Mesenchymal stem cell (in vitro differentiated cells and primary cell): Measurements from ENCODE around the gene CPNE9.

Experiments used
- DNase-seq: peaks from one replicate; pipeline ENCODE4 v3.0.0-alpha.2; 2013
- H2AFZ ChIP-seq: one replicate; pipeline ENCODE4 v1.6.1; 2013; ENCODE audit warnings: low read depth, mild to moderate bottlenecking, control low read depth, inconsistent platforms, low read length, moderate library complexity
- H2AK5ac ChIP-seq: 2 replicates; pipeline ENCODE4 v1.6.1; 2013; ENCODE audit warnings: low read length, moderate library complexity, mild to moderate bottlenecking, inconsistent platforms; ENCODE audit not compliant: severe bottlenecking
- H2BK120ac ChIP-seq: one replicate; pipeline ENCODE4 v1.6.1; 2013; ENCODE audit warnings: low read depth, mild to moderate bottlenecking, inconsistent platforms, low read length, moderate library complexity
- H2BK12ac ChIP-seq, 2 experiments: one replicate each; pipeline ENCODE4 v1.6.1; 2013; ENCODE audit warnings: inconsistent platforms in 2 of 2, low read length in 2 of 2, mild to moderate bottlenecking in 2 of 2, moderate library complexity in 2 of 2, control low read depth in 1 of 2
- H2BK15ac ChIP-seq: one replicate; pipeline ENCODE4 v1.6.1; 2013; ENCODE audit warnings: mild to moderate bottlenecking, low read depth, inconsistent platforms; ENCODE audit not compliant: poor library complexity, severe bottlenecking
- H2BK5ac ChIP-seq: 2 replicates; pipeline ENCODE4 v1.6.1; 2013; ENCODE audit warnings: low read depth, mild to moderate bottlenecking, low read length, control low read depth, inconsistent platforms; ENCODE audit not compliant: poor library complexity, severe bottlenecking
- H3K14ac ChIP-seq, 2 experiments: one replicate each; pipeline ENCODE4 v1.6.1; 2013; ENCODE audit warnings: inconsistent platforms in 2 of 2, low read length in 2 of 2, control low read depth in 1 of 2, mild to moderate bottlenecking in 1 of 2, moderate library complexity in 1 of 2
- H3K18ac ChIP-seq, 2 experiments: one replicate each; pipeline ENCODE4 v1.6.1; 2013; ENCODE audit warnings: inconsistent platforms in 2 of 2, low read length in 2 of 2, control low read depth in 1 of 2, low read depth in 1 of 2, mild to moderate bottlenecking in 1 of 2
- H3K23ac ChIP-seq, 2 experiments: one replicate each; pipeline ENCODE4 v1.6.1; 2013; ENCODE audit warnings: inconsistent platforms in 2 of 2, low read length in 2 of 2, mild to moderate bottlenecking in 2 of 2, moderate library complexity in 2 of 2, control low read depth in 1 of 2
- H3K27ac ChIP-seq: 2 replicates; pipeline ENCODE4 v1.5.1; 2013; ENCODE audit warnings: mild to moderate bottlenecking, moderate library complexity, low read length, control low read depth, inconsistent platforms; ENCODE audit not compliant: poor library complexity, severe bottlenecking
- H3K27me3 ChIP-seq, 2 experiments: 2 replicates each; pipeline versions ENCODE4 v1.6.1 to v1.7.0; 2013; ENCODE audit warnings: low read length in 2 of 2, mild to moderate bottlenecking in 2 of 2, moderate library complexity in 2 of 2, control low read depth in 1 of 2, inconsistent platforms in 1 of 2; ENCODE audit not compliant: control insufficient read depth in 1 of 2, insufficient read depth in 1 of 2
- H3K36me3 ChIP-seq, 2 experiments: 2 replicates each; pipeline versions ENCODE4 v1.6.1 to v1.7.0; 2013; ENCODE audit warnings: low read length in 2 of 2, control low read depth in 1 of 2, inconsistent platforms in 1 of 2, low read depth in 1 of 2, mild to moderate bottlenecking in 1 of 2; ENCODE audit not compliant: insufficient read depth in 2 of 2, control insufficient read depth in 1 of 2
- H3K4ac ChIP-seq, 2 experiments: one replicate each; pipeline ENCODE4 v1.6.1; 2013; ENCODE audit warnings: inconsistent platforms in 2 of 2, low read length in 2 of 2, mild to moderate bottlenecking in 2 of 2, moderate library complexity in 2 of 2, control low read depth in 1 of 2, low read depth in 1 of 2
- H3K4me1 ChIP-seq: 2 replicates; pipeline ENCODE4 v1.6.1; 2013; ENCODE audit warnings: low read depth, low read length, control low read depth; ENCODE audit not compliant: control insufficient read depth, insufficient read depth
- H3K4me2 ChIP-seq: 2 replicates; pipeline ENCODE4 v1.6.1; 2013; ENCODE audit warnings: low read length, mild to moderate bottlenecking, inconsistent platforms; ENCODE audit not compliant: poor library complexity, severe bottlenecking
- H3K4me3 ChIP-seq, 2 experiments: 2 replicates each; pipeline versions ENCODE4 v1.5.1 to v1.7.0; 2013; ENCODE audit warnings: low read length in 2 of 2, mild to moderate bottlenecking in 2 of 2, control low read depth in 1 of 2, low read depth in 1 of 2; ENCODE audit not compliant: insufficient read depth in 1 of 2
- H3K79me1 ChIP-seq: replicated peaks from 2 replicates; pipeline ENCODE4 v1.6.1; 2013; ENCODE audit warnings: mild to moderate bottlenecking, control low read depth, low read length, inconsistent platforms; ENCODE audit not compliant: poor library complexity, severe bottlenecking
- H3K9ac ChIP-seq: 2 replicates; pipeline ENCODE4 v1.7.0; 2013; ENCODE audit warnings: mild to moderate bottlenecking, low read length, moderate library complexity
- H3K9me3 ChIP-seq: 2 replicates; pipeline ENCODE4 v1.7.0; 2013; ENCODE audit warnings: mild to moderate bottlenecking, low read length; ENCODE audit not compliant: control insufficient read depth
- H4K8ac ChIP-seq: one replicate; pipeline ENCODE4 v1.6.1; 2013; ENCODE audit warnings: inconsistent platforms, mild to moderate bottlenecking, low read length, moderate library complexity
- H4K91ac ChIP-seq: one replicate; pipeline ENCODE4 v1.6.1; 2013; ENCODE audit warnings: mild to moderate bottlenecking, low read length, inconsistent platforms
- WGBS: methylation state at CpG from one replicate; pipeline ENCODE4 v1.1.7; 2013; ENCODE audit warnings: mixed read lengths; 5-methylcytosine and 5-hydroxymethylcytosine counted together

The CPNE9 gene

DNA sequence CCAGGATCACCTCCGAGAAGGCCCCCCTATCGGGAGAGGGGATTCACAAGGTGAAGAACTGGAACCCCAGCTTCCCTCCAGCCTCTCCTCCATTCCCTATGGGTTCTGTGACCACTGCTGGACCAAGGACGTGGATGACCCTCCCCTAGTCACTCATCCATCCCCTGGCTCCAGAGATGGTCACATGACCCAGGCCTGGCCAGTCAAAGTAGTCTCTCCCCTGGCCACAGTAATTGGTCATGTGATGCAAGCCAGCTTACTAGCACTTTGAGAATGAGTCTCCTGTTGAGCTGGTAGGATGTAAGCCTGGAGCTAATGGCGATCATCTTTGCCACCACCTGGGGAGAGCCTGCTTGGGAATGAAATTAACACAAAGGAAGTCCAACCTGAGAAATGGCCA lies 62.2 kb downstream of the CPNE9 start:
- no peak overlapping the region for H3K9ac ChIP-seq
- H3K27ac ChIP-seq: no peak overlapping the region
- H4K91ac ChIP-seq: no peak overlapping the region
- H3K18ac ChIP-seq: no peak overlapping the region
- no peak overlapping the region for H3K14ac ChIP-seq
- H4K8ac ChIP-seq: peak overlapping the region; percentile 10
- no peak overlapping the region for H2AK5ac ChIP-seq
- no peak overlapping the region for H2BK12ac ChIP-seq
- DNase-seq: no peak
- WGBS: 89% methylated on average over 4 of the region's 4 CpGs
- H3K4me3 ChIP-seq: no peak overlapping the region
- peaks cover 12% of the 10 kb centered on the region for H3K4me1 ChIP-seq
- no peak overlapping the region for H3K23ac ChIP-seq
- no peak overlapping the region for H2BK120ac ChIP-seq
- H3K36me3 ChIP-seq: peaks cover 16 to 36% of the 10 kb centered on the region in 2 experiments
- H3K27me3 ChIP-seq: no peaks in the 10 kb centered on the region
- no peak overlapping the region for H2BK5ac ChIP-seq
- H3K79me1 ChIP-seq: peaks cover 19% of the 10 kb centered on the region
- H3K4me2 ChIP-seq: no peak overlapping the region
- H2BK15ac ChIP-seq: no peak overlapping the region
- H3K4ac ChIP-seq: no peak overlapping the region
- H2AFZ ChIP-seq: no peak overlapping the region
- H3K9me3 ChIP-seq: no peaks in the 10 kb centered on the region

DNA sequence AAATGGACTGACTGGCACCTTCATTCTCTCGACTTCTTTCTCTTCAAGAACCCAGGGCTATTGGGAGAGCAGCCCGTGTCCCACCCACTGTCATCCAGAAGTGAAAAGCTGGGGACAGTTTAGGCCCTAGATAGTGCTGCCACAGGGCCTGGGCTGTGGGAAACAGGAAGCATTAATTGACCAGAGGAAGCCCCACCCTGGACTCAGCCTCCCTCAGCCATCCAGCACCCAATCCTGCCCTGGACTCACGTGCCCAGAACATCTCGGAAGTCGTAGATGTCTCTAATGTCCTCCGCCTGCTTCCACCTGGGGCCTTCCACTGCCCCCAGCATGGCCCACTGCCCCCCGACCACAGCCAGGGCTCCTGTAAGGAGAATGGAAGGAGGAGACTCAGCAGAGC lies 63.8 kb downstream of the CPNE9 start:
- no peak overlapping the region for H2AFZ ChIP-seq
- no peak for DNase-seq
- H4K8ac ChIP-seq: no peak overlapping the region
- H3K4me3 ChIP-seq: no peak overlapping the region
- H2BK5ac ChIP-seq: no peak overlapping the region
- H2BK12ac ChIP-seq: no peak overlapping the region
- H3K36me3 ChIP-seq: peaks cover 10 to 22% of the 10 kb centered on the region in 2 experiments
- H3K4me1 ChIP-seq: peaks cover 12% of the 10 kb centered on the region
- no peak overlapping the region for H3K4ac ChIP-seq
- H3K18ac ChIP-seq: no peak overlapping the region
- H4K91ac ChIP-seq: no peak overlapping the region
- H3K27ac ChIP-seq: no peak overlapping the region
- no peak overlapping the region for H3K23ac ChIP-seq
- no peak overlapping the region for H2BK120ac ChIP-seq
- H3K9ac ChIP-seq: peak overlapping the region; percentile 1
- no peaks in the 10 kb centered on the region for H3K9me3 ChIP-seq
- no peak overlapping the region for H3K4me2 ChIP-seq
- WGBS: 88% methylated on average over 7 of the region's 7 CpGs
- H3K14ac ChIP-seq: no peak overlapping the region
- H3K79me1 ChIP-seq: peaks cover 19% of the 10 kb centered on the region
- H2BK15ac ChIP-seq: no peak overlapping the region
- H2AK5ac ChIP-seq: no peak overlapping the region
- H3K27me3 ChIP-seq: no peaks in the 10 kb centered on the region

- Histone ChIP-seq H3K4me3 (peak overlapping the region in 1 of 2 experiments; percentile 86), H4K91ac (no peak overlapping the region), H3K79me1 (peaks cover 16% of the 10 kb centered on the region), H3K36me3 (peaks cover 5 to 15% of the 10 kb centered on the region in 2 experiments), H3K4me2 (no peak overlapping the region), H3K9me3 (no peaks in the 10 kb centered on the region), H4K8ac (no peak overlapping the region), H3K9ac (peak overlapping the region; percentile 93), H3K14ac (no peak overlapping the region), H3K4ac (no peak overlapping the region), H2AFZ (no peak overlapping the region), H2BK12ac (no peak overlapping the region), H2AK5ac (no peak overlapping the region), H3K18ac (no peak overlapping the region), H2BK5ac (no peak overlapping the region), H2BK120ac (no peak overlapping the region), H3K27ac (no peak overlapping the region), H2BK15ac (no peak overlapping the region), H3K4me1 (peaks cover 12% of the 10 kb centered on the region), H3K23ac (no peak overlapping the region), H3K27me3 (no peaks in the 10 kb centered on the region)
- WGBS: 88% methylated on average over 5 of the region's 6 CpGs
- DNase-seq: no peak
Observed at GRCh38 chr3:9768141-9768775, 64.6 kb downstream of the CPNE9 start.

GRCh38 chr3:9769012-9769411 lies 65.4 kb downstream of the CPNE9 start:
- Histone ChIP-seq H3K4ac (peak overlapping the region in 1 of 2 experiments; percentile 56), H2AK5ac (peak overlapping the region; percentile 66), H4K8ac (peak overlapping the region; percentile 47), H2BK5ac (no peak overlapping the region), H3K9me3 (no peaks in the 10 kb centered on the region), H3K27ac (no peak overlapping the region), H2BK120ac (no peak overlapping the region), H3K14ac (peak overlapping the region in 1 of 2 experiments; percentile 58), H3K4me1 (peaks cover 12% of the 10 kb centered on the region), H3K23ac (peak overlapping the region in 1 of 2 experiments; percentile 41), H3K79me1 (peaks cover 16% of the 10 kb centered on the region), H4K91ac (no peak overlapping the region), H2AFZ (no peak overlapping the region), H3K4me3 (peak overlapping the region in 1 of 2 experiments; percentile 86), H3K27me3 (no peaks in the 10 kb centered on the region), H3K4me2 (peak overlapping the region; percentile 96), H3K18ac (no peak overlapping the region), H2BK12ac (peak overlapping the region in 1 of 2 experiments; percentile 57), H3K36me3 (peaks cover 5 to 15% of the 10 kb centered on the region in 2 experiments), H3K9ac (peak overlapping the region; percentile 93), H2BK15ac (peak overlapping the region; percentile 61)
- DNase-seq: no peak
- 95% methylated on average over 5 of the region's 5 CpGs for WGBS
